Smooth muscle cell (in vitro differentiated cells): Measurements from ENCODE around the gene DBP. TPM values are rescaled to one million over a fixed set of nuclear protein-coding genes. Genes with fewer than 3 reads are reported as not detected.
"Not testable (repeated sequence)": the region's sequence is repeated elsewhere in the genome, so short reads cannot be mapped to it uniquely, and the experiment has no call there.

Experiments
- DNase-seq: peaks from one replicate; lab custom pipeline; 2025; ENCODE audit not compliant: unreplicated experiment; lab: John Stamatoyannopoulos, UW
- H2AFZ ChIP-seq: fragments of 200-600 bp; sonication (generic); 2 replicates; pipeline ENCODE4 v1.6.0; 2016; ENCODE audit warnings: antibody characterized with exemption, low read depth, mild to moderate bottlenecking
- H3F3A ChIP-seq: fragments of 200-600 bp; sonication (generic); 2 replicates; pipeline ENCODE4 v1.6.0; 2017; ENCODE audit warnings: antibody characterized with exemption, low read depth
- H3K27ac ChIP-seq: fragments of 200-600 bp; sonication (generic); 2 replicates; pipeline ENCODE4 v1.5.1; 2016; ENCODE audit warnings: low read depth, mild to moderate bottlenecking
- H3K27me3 ChIP-seq: fragments of 200-600 bp; sonication (generic); 2 replicates; pipeline ENCODE4 v1.6.1; 2016; ENCODE audit warnings: low read depth, mild to moderate bottlenecking
- H3K36me3 ChIP-seq: fragments of 200-600 bp; sonication (generic); 2 replicates; pipeline ENCODE4 v1.5.1; 2016; ENCODE audit warnings: low read depth
- H3K4me1 ChIP-seq: fragments of 200-600 bp; sonication (generic); 2 replicates; pipeline ENCODE4 v1.5.1; 2016; ENCODE audit warnings: low read depth
- H3K4me2 ChIP-seq: fragments of 200-600 bp; sonication (generic); 2 replicates; pipeline ENCODE4 v1.6.0; 2016; ENCODE audit warnings: mild to moderate bottlenecking
- H3K4me3 ChIP-seq: fragments of 200-600 bp; sonication (generic); 2 replicates; pipeline ENCODE4 v1.5.1; 2016; ENCODE audit warnings: mild to moderate bottlenecking
- H3K79me2 ChIP-seq: fragments of 200-600 bp; sonication (generic); 2 replicates; pipeline ENCODE4 v1.6.0; 2016; ENCODE audit warnings: low read depth, mild to moderate bottlenecking
- H3K9ac ChIP-seq: fragments of 200-600 bp; sonication (generic); 2 replicates; pipeline ENCODE4 v1.6.0; 2016; ENCODE audit warnings: low read depth
- H3K9me3 ChIP-seq: fragments of 200-600 bp; sonication (generic); replicated peaks from 2 replicates; pipeline ENCODE4 v1.5.1; 2016; ENCODE audit warnings: low read depth
- H4K20me1 ChIP-seq: fragments of 200-600 bp; sonication (generic); 2 replicates; pipeline ENCODE4 v1.6.0; 2016; ENCODE audit warnings: low read depth
- CTCF ChIP-seq: fragments of 200-600 bp; sonication (generic); IDR thresholded peaks from 2 replicates; pipeline ENCODE4 v1.5.1; 2017; ENCODE audit warnings: borderline replicate concordance, mild to moderate bottlenecking, antibody characterized with exemption; ENCODE audit not compliant: insufficient read depth, poor library complexity, severe bottlenecking
- WGBS: methylation state at CpG from one replicate; pipeline ENCODE4 v1.1.7; 2016; ENCODE audit warnings: low lambda C conversion rate; 5-methylcytosine and 5-hydroxymethylcytosine counted together
- polyA plus RNA-seq: library from polyadenylated mRNA; unstranded; fragments of >200 nt; fragmentation: Nextera tagmentation; extraction: Ambion mirVana; gene quantifications from 2 replicates; pipeline ENCODE4 v1.2.1, GENCODE V29; 2016
- total RNA-seq: library from RNA; depleted of rRNA; stranded (reverse); fragments of >200 nt; gene quantifications from 2 replicates; pipeline ENCODE4 v1.2.3, GENCODE V29; 2014

DBP gene
- total and polyA plus RNA-seq, 2 experiments from 2014 or later: 3.5 to 6.9 TPM

- Histone ChIP-seq H3K4me1 (peaks cover 15% of the 10 kb centered on the region), H3K27me3 (peaks cover 6% of the 10 kb centered on the region), H4K20me1 (no peaks in the 10 kb centered on the region), H3K79me2 (no peaks in the 10 kb centered on the region), H3K9me3 (no peaks in the 10 kb centered on the region), H3K36me3 (no peaks in the 10 kb centered on the region), H3F3A (peaks cover 10% of the 10 kb centered on the region), H2AFZ (no peak overlapping the region), H3K9ac (no peak overlapping the region), H3K27ac (no peak overlapping the region), H3K4me2 (no peak overlapping the region), H3K4me3 (no peak overlapping the region)
- DNase-seq: no peak
- no peak for TF ChIP-seq CTCF
- WGBS: 92% methylated on average over 22 of the region's 22 CpGs
Measured at GRCh38 chr19:48633148-48634035, 3.8 kb downstream of the DBP start.

GRCh38 chr19:48632692-48633147, 4.5 kb downstream of the DBP start:
- Histone ChIP-seq H3K4me1 (peaks cover 15% of the 10 kb centered on the region), H3F3A (peaks cover 9% of the 10 kb centered on the region), H3K4me3 (no peak overlapping the region), H3K9me3 (no peaks in the 10 kb centered on the region), H3K27me3 (peaks cover 6% of the 10 kb centered on the region), H3K4me2 (no peak overlapping the region), H3K9ac (no peak overlapping the region), H2AFZ (no peak overlapping the region), H3K27ac (no peak overlapping the region), H4K20me1 (no peaks in the 10 kb centered on the region), H3K79me2 (no peaks in the 10 kb centered on the region), H3K36me3 (no peaks in the 10 kb centered on the region)
- no peak for TF ChIP-seq CTCF
- no peak for DNase-seq

GRCh38 chr19:48632286-48632685, 4.9 kb downstream of the DBP start:
- 91% methylated on average over 11 of the region's 11 CpGs for WGBS
- not testable (repeated sequence) for H3K9me3 ChIP-seq, H3K27ac ChIP-seq, H3K27me3 ChIP-seq, DNase-seq, H2AFZ ChIP-seq, H3K79me2 ChIP-seq, H3K4me3 ChIP-seq, H3F3A ChIP-seq, H4K20me1 ChIP-seq, H3K36me3 ChIP-seq, H3K4me2 ChIP-seq, H3K9ac ChIP-seq
- H3K4me1 ChIP-seq: peaks cover 15% of the 10 kb centered on the region

GRCh38 chr19:48631225-48631624, 6.0 kb downstream of the DBP start:
- WGBS: 77% methylated on average over 3 of the region's 3 CpGs
- H3K9ac ChIP-seq: no peak overlapping the region
- peak overlapping the region; percentile 45 for H3K4me3 ChIP-seq

More at GRCh38 chr19:48631225-48631624, 6.0 kb downstream of the DBP start:
- H3K36me3 ChIP-seq: no peaks in the 10 kb centered on the region
- peaks cover 5% of the 10 kb centered on the region for H3F3A ChIP-seq
- H3K4me1 ChIP-seq: peaks cover 15% of the 10 kb centered on the region
- no peak for DNase-seq
- H3K27ac ChIP-seq: no peak overlapping the region
- no peaks in the 10 kb centered on the region for H3K9me3 ChIP-seq
- no peaks in the 10 kb centered on the region for H4K20me1 ChIP-seq
- TF ChIP-seq CTCF: no peak
- no peaks in the 10 kb centered on the region for H3K79me2 ChIP-seq
- no peak overlapping the region for H2AFZ ChIP-seq
- peak overlapping the region; percentile 93 for H3K4me2 ChIP-seq
- H3K27me3 ChIP-seq: peaks cover 6% of the 10 kb centered on the region
